ENCODE measurements around the gene ADAMTS12. TPM values are rescaled to one million over a fixed set of nuclear protein-coding genes. Genes with fewer than 3 reads are reported as not detected.
"Not testable (repeated sequence)": the region's sequence is repeated elsewhere in the genome, so short reads cannot be mapped to it uniquely, and the experiment has no call there.

ADAMTS12 gene
- total RNA-seq, 2 donors from 2014 or later: 0.43 to 1.7 TPM

- Histone ChIP-seq H3K9me3 (no peaks in the 10 kb centered on the region), H3K36me3 (no peaks in the 10 kb centered on the region), H3K27me3 (peaks cover 0 to 6% of the 10 kb centered on the region in 2 donors), H3K4me3 (no peak overlapping the region), H3K27ac (no peak overlapping the region), H3K4me1 (peaks cover 0 to 8% of the 10 kb centered on the region in 2 donors)
- TF ChIP-seq, protein P1, sequence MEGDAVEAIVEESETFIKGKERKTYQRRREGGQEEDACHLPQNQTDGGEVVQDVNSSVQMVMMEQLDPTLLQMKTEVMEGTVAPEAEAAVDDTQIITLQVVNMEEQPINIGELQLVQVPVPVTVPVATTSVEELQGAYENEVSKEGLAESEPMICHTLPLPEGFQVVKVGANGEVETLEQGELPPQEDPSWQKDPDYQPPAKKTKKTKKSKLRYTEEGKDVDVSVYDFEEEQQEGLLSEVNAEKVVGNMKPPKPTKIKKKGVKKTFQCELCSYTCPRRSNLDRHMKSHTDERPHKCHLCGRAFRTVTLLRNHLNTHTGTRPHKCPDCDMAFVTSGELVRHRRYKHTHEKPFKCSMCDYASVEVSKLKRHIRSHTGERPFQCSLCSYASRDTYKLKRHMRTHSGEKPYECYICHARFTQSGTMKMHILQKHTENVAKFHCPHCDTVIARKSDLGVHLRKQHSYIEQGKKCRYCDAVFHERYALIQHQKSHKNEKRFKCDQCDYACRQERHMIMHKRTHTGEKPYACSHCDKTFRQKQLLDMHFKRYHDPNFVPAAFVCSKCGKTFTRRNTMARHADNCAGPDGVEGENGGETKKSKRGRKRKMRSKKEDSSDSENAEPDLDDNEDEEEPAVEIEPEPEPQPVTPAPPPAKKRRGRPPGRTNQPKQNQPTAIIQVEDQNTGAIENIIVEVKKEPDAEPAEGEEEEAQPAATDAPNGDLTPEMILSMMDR (IDR thresholded peaks at IDR 0.05): no peak
- no peak for DNase-seq (ENCODE audit: low spot score)
These were observed 5.5 kb downstream of the ADAMTS12 start for GRCh38 chr5:33886283-33886682.

- no peaks in the 10 kb centered on the region for H3K36me3 ChIP-seq
- DNase-seq (ENCODE audit: low spot score): no peak
- peaks cover 0 to 6% of the 10 kb centered on the region in 2 donors for H3K27me3 ChIP-seq
- no peak overlapping the region for H3K4me3 ChIP-seq
- TF ChIP-seq, protein P1 (IDR thresholded peaks at IDR 0.05): no peak
- H3K4me1 ChIP-seq: peaks cover 0 to 1% of the 10 kb centered on the region in 2 donors
- H3K27ac ChIP-seq: no peak overlapping the region
- no peaks in the 10 kb centered on the region for H3K9me3 ChIP-seq
These were observed 6.1 kb downstream of the ADAMTS12 start for GRCh38 chr5:33885679-33886078.

DNA sequence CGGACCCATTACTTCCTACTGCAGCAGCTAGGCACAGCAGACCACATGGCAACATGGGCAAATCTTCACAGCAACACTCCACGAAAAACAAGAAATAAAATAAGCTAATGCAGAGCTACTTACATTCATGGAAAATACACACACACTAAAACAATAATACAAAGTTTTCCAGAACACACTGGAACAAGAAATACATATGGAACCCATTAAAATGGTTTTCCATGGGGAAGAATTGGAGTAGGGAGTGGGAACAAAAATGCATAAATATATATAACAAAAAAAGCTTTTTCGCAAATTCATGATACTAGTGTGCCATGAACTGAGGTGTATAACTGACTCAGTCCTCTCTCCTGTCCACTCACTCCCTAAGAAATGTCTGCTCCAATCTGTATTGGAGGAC lies 8.3 kb downstream of the ADAMTS12 start:
- Histone ChIP-seq H3K4me3 (no peak overlapping the region), H3K9me3 (no peaks in the 10 kb centered on the region), H3K4me1 (peaks cover 0 to 6% of the 10 kb centered on the region in 2 donors), H3K27me3 (no peaks in the 10 kb centered on the region), H3K27ac (no peak overlapping the region), H3K36me3 (no peaks in the 10 kb centered on the region)
- DNase-seq (ENCODE audit: low spot score): no peak
- TF ChIP-seq, protein P1 (IDR thresholded peaks at IDR 0.05): no peak

- peaks cover 0 to 14% of the 10 kb centered on the region in 2 donors for H3K4me1 ChIP-seq
- H3K36me3 ChIP-seq: no peaks in the 10 kb centered on the region
- no peaks in the 10 kb centered on the region for H3K27me3 ChIP-seq
- H3K27ac ChIP-seq: no peak overlapping the region
- DNase-seq (ENCODE audit: low spot score): no peak
- no peak overlapping the region for H3K4me3 ChIP-seq
- TF ChIP-seq, protein P1 (IDR thresholded peaks at IDR 0.05): no peak
- peaks cover 0 to 11% of the 10 kb centered on the region in 2 donors for H3K9me3 ChIP-seq
These were observed 11.5 kb downstream of the ADAMTS12 start for GRCh38 chr5:33880319-33880718.

DNA sequence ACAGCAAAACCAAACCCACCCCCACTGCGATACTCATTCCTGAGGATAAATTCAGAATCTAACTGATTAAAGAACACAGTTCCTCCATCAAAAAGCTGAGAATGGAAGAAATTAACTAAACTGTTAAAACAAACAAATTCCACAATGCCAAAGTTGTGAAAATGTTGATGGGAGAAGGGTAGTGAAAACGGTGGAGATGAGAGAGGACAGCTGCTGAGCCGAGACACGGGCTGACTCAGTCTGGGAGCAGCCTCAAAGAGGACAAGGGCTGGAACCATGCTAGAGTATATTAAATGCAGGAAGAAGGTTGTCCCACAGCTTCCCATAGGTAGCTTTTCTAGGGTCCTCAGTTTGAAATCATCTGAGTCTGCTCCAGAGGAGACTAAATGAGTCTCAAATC lies 14.3 kb downstream of the ADAMTS12 start:
- no peak for DNase-seq (ENCODE audit: low spot score)
- Histone ChIP-seq H3K27me3 (no peaks in the 10 kb centered on the region), H3K36me3 (no peaks in the 10 kb centered on the region), H3K4me3 (no peak overlapping the region), H3K9me3 (peaks cover 0 to 11% of the 10 kb centered on the region in 2 donors), H3K4me1 (peaks cover 0 to 14% of the 10 kb centered on the region in 2 donors), H3K27ac (no peak overlapping the region)
- TF ChIP-seq, protein P1 (IDR thresholded peaks at IDR 0.05): no peak

DNA sequence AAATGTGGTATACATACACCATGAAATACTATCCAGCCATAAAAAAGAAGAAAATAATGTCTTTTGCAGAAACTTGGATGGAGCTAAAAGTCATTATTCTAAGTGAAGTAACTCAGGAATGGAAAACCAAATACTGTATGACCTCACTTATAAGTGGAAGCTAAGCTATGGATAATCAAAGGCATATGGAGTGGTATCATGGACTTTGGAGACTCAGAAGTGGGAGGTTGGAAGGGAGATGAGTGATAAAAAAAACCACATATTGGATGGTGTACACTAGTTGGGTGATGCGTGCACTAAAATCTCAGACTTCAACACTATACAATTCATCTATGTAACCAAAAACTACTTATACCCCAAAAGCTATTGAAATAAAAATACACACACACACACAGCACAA lies 24.5 kb downstream of the ADAMTS12 start:
- peaks cover 0 to 25% of the 10 kb centered on the region in 2 donors for H3K9me3 ChIP-seq
- no peak overlapping the region for H3K27ac ChIP-seq
- no peaks in the 10 kb centered on the region for H3K36me3 ChIP-seq
- H3K27me3 ChIP-seq: no peaks in the 10 kb centered on the region
- TF ChIP-seq, protein P1 (IDR thresholded peaks at IDR 0.05): no peak
- DNase-seq (ENCODE audit: low spot score): no peak
- no peaks in the 10 kb centered on the region for H3K4me1 ChIP-seq
- H3K4me3 ChIP-seq: no peak overlapping the region

DNA sequence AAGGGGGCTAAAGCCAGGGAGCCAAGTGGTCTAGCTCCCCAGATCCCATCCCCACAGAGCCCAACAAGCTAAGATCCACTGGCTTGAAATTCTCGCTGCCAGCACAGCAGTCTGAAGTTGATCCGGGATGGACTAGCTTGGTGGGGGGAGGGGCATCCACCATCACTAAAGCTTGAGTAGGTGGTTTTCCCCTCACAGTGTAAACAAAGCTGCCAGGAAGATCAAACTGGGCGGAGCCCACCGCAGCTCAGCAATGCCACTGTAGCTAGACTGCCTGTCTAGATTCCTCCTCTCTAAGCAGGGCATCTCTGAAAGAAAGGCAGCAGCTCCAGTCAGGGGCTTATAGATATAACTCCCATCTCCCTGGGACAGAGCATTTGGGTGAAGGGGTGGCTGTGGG lies 32.6 kb downstream of the ADAMTS12 start:
- H3K36me3 ChIP-seq; H3K27ac ChIP-seq; H3K9me3 ChIP-seq; H3K4me3 ChIP-seq; H3K27me3 ChIP-seq; DNase-seq (ENCODE audit: low spot score); H3K4me1 ChIP-seq: not testable (repeated sequence)
